RWPE2 (cell line): Measurements from ENCODE around the gene JOSD1.
A peak's percentile ranks its signal among the peaks of the same experiment; 100 is the strongest.

Source experiments
- ATAC-seq: fragments of 200-7000 bp; cut with Tn5 transposase; 3 replicates; pipeline ENCODE4 v1.9.1; 2021; ENCODE audit warnings: low read depth
- DNase-seq: peaks from one replicate; pipeline ENCODE4 v3.0.0-alpha.2; 2020; ENCODE audit warnings: low spot score
- H3K27ac ChIP-seq: fragments of 450-650 bp; 2 replicates; pipeline ENCODE4 v1.5.1; 2017; ENCODE audit warnings: mild to moderate bottlenecking; ENCODE audit not compliant: poor library complexity, severe bottlenecking
- H3K27me3 ChIP-seq: fragments of 250-450 bp; sonication (Bioruptor Pico); 2 replicates; pipeline ENCODE4 v1.5.1; 2021; ENCODE audit warnings: mild to moderate bottlenecking, moderate library complexity; ENCODE audit not compliant: insufficient read depth, poor library complexity, severe bottlenecking
- H3K36me3 ChIP-seq: fragments of 250-450 bp; sonication (Bioruptor Pico); 2 replicates; pipeline ENCODE4 v1.5.1; 2020; ENCODE audit warnings: low read depth, mild to moderate bottlenecking, moderate library complexity
- H3K4me1 ChIP-seq: fragments of 250-450 bp; sonication (Bioruptor Pico); 2 replicates; pipeline ENCODE4 v1.5.1; 2021; ENCODE audit warnings: mild to moderate bottlenecking, moderate library complexity; ENCODE audit not compliant: insufficient read depth, poor library complexity, severe bottlenecking
- H3K4me3 ChIP-seq: fragments of 250-450 bp; sonication (Bioruptor Pico); 2 replicates; pipeline ENCODE4 v1.5.1; 2021; ENCODE audit warnings: mild to moderate bottlenecking, moderate library complexity; ENCODE audit not compliant: severe bottlenecking
- H3K9me3 ChIP-seq: fragments of 250-450 bp; sonication (Bioruptor Pico); 2 replicates; pipeline ENCODE4 v1.5.1; 2021; ENCODE audit warnings: mild to moderate bottlenecking, moderate library complexity; ENCODE audit not compliant: severe bottlenecking
- TF ChIP-seq, protein P1 (sequence below): fragments of 450-650 bp; IDR thresholded peaks from one replicate; pipeline ENCODE4 v1.5.1; 2017; ENCODE audit warnings: mild to moderate bottlenecking, moderate library complexity; ENCODE audit not compliant: poor library complexity, severe bottlenecking

The JOSD1 gene

DNA sequence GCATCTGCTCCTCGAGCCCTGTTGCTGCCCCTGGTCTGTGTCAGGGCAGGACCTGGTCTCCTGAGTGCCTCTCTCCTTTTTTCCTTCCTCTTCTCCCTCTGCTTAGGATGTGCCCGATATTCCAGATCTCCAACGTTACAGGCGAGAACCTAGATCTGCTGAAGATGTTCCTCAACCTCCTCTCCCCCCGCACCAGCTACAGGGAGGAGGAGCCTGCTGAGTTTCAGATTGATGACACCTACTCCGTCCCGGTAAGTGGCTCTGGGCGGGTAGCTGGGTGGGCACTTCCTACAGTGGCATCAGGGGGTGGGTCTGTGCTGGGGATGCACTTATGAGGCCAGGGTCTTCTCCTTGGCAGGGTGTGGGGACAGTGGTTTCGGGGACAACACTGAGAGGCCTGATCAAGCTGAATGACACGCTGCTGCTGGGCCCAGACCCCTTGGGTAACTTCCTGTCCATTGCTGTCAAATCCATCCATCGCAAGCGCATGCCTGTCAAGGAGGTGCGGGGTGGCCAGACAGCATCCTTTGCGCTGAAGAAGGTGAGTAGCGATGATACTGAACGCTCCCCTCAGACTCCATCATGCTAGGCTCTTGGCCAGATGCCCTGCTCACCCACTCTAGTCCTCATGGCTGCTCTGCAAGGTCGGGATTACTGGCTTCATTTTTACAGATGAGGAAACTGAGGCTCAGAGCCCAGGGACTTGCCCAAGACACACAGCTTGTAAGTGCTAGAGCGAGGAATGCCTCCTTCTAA is 25.3 kb upstream of the JOSD1 start:
- no peaks in the 10 kb centered on the region for H3K27me3 ChIP-seq
- TF ChIP-seq, protein P1, sequence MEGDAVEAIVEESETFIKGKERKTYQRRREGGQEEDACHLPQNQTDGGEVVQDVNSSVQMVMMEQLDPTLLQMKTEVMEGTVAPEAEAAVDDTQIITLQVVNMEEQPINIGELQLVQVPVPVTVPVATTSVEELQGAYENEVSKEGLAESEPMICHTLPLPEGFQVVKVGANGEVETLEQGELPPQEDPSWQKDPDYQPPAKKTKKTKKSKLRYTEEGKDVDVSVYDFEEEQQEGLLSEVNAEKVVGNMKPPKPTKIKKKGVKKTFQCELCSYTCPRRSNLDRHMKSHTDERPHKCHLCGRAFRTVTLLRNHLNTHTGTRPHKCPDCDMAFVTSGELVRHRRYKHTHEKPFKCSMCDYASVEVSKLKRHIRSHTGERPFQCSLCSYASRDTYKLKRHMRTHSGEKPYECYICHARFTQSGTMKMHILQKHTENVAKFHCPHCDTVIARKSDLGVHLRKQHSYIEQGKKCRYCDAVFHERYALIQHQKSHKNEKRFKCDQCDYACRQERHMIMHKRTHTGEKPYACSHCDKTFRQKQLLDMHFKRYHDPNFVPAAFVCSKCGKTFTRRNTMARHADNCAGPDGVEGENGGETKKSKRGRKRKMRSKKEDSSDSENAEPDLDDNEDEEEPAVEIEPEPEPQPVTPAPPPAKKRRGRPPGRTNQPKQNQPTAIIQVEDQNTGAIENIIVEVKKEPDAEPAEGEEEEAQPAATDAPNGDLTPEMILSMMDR = no peak
- DNase-seq = no peak
- no peaks in the 10 kb centered on the region for H3K9me3 ChIP-seq
- H3K36me3 ChIP-seq = peaks cover 97% of the 10 kb centered on the region
- H3K27ac ChIP-seq = no peak overlapping the region
- H3K4me1 ChIP-seq = no peaks in the 10 kb centered on the region
- H3K4me3 ChIP-seq = no peak overlapping the region
- no peak for ATAC-seq

DNA sequence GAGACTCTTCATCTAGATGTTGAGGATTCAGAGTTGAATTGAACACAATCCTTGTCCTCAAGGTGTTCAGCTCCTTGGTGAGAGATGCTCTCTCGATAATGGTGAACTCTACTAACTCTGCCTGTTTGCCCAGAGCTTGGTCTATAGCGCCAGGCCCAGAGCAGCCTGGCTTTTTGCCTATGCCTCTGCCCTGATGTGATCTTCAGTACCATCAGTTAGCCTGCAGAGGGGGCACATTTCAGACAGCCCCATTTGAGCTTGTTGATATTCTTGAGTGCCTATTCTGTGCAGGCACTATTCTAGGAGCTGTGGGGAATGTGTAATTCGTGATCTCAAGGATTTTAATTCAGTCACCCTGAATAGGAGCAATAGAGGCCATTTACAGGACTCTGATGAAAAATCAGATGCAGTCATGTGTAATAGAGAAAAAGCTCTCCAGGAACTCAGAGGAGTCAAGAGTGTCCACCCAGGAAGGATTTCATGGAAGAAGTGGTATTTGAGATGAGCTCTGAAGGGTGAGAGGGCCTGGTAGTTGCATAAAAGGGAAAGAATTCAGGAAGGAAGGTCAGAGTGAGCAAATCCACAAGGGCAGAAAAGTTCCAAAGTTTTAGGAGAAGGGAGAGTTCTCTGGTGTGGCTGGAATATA is 24.3 kb upstream of the JOSD1 start:
- H3K4me3 ChIP-seq = no peak overlapping the region
- DNase-seq (no peak), ATAC-seq (peak; percentile 35; the same call in 1 of the 3 replicates)
- TF ChIP-seq, protein P1 = peak; percentile 47
- H3K27me3 ChIP-seq = no peaks in the 10 kb centered on the region
- H3K4me1 ChIP-seq = no peaks in the 10 kb centered on the region
- H3K36me3 ChIP-seq = peaks cover 97% of the 10 kb centered on the region
- H3K9me3 ChIP-seq = no peaks in the 10 kb centered on the region
- no peak overlapping the region for H3K27ac ChIP-seq

DNA sequence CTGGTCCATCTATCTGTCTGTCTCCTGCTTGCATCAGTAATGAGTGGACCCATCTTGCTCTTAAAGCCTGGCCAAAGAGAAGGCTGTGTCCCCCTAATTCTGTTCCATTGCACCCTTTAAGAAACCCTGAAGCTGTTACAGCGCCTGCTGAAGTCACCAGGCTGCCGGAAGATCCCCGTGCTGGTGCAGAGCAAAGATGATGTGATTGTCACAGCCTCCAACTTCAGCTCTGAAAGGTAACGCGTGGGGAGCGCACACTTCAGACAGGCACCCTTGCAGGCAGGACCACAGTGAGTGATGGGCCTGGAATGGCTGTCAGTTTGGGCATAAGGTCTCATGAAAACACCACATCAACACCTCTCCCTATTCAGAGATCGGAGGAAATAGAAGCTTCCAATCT is 23.4 kb upstream of the JOSD1 start:
- DNase-seq (no peak), ATAC-seq (no peak)
- TF ChIP-seq, protein P1 = no peak
- H3K27ac ChIP-seq = no peak overlapping the region
- H3K4me1 ChIP-seq = no peaks in the 10 kb centered on the region
- H3K9me3 ChIP-seq = no peaks in the 10 kb centered on the region
- H3K4me3 ChIP-seq = no peak overlapping the region
- no peaks in the 10 kb centered on the region for H3K27me3 ChIP-seq
- H3K36me3 ChIP-seq = peaks cover 96% of the 10 kb centered on the region

DNA sequence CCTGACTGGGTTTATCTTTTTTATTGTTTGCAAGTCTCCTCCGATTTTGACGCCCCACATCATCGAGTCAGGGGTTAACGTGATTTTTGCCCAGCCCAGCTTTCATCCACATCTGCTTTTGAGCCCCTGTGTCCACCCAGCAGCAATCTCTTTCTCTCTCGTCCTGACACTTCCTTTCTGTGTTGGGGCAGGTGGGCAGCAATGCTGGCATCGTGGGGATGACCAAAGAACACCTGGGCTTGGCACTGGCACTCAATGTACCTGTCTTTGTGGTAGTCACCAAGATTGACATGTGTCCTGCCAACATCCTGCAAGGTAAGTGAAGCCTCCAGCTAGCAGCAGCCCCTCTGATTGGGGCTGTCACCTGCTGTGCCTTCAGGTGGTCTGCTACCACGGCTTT is 20.8 kb upstream of the JOSD1 start:
- H3K4me1 ChIP-seq = peaks cover 11% of the 10 kb centered on the region
- no peak for DNase-seq
- H3K27me3 ChIP-seq = no peaks in the 10 kb centered on the region
- TF ChIP-seq, protein P1 = no peak
- no peaks in the 10 kb centered on the region for H3K9me3 ChIP-seq
- peaks cover 89% of the 10 kb centered on the region for H3K36me3 ChIP-seq
- no peak for ATAC-seq
- H3K27ac ChIP-seq = no peak overlapping the region
- no peak overlapping the region for H3K4me3 ChIP-seq

DNA sequence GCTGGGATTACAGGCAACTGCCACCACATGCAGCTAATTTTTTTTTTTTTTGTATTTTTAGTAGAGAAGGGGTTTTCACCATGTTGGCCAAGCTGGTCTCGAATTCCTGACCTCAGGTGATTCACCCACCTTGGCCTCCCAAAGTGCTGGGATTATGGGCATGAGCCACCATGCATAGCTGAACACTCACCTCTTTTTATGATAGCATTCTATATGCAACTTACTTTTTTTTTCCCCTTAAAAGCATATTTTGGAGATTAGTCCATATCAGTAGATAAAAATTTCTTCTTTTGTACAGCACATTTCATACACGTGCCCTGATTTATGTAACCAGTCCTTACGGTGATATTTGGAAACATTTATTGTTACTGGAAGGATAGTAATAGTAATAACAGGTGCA is 19.6 kb upstream of the JOSD1 start:
- Histone ChIP-seq H3K4me1 (peaks cover 11% of the 10 kb centered on the region), H3K36me3 (peaks cover 86% of the 10 kb centered on the region), H3K4me3 (no peak overlapping the region), H3K27ac (no peak overlapping the region), H3K9me3 (no peaks in the 10 kb centered on the region), H3K27me3 (no peaks in the 10 kb centered on the region)
- ATAC-seq (no peak), DNase-seq (no peak)
- TF ChIP-seq, protein P1 = no peak
